Liver (tissue), 3 donors: ENCODE results near the gene PITRM1.

Experiments used
- ATF3 ChIP-seq: IDR thresholded peaks from 2 replicates; pipeline ENCODE4 v1.6.1; 2016; ENCODE audit warnings: antibody characterized with exemption
- CTCF ChIP-seq: fragments of 150-350 bp; IDR thresholded peaks from 2 replicates; pipeline ENCODE4 v1.5.1; 2017; ENCODE audit warnings: improper control_type of control experiment, low read depth, low read length; ENCODE audit not compliant: missing input control
- EGR1 ChIP-seq, 2 donors: IDR thresholded peaks; 2 replicates each; pipeline ENCODE4 v1.6.1; 2016 to 2018; ENCODE audit warnings: antibody characterized with exemption in 2 of 2, low read depth in 2 of 2
- FOXA1 ChIP-seq: IDR thresholded peaks from 2 replicates; pipeline ENCODE4 v1.6.1; 2016; ENCODE audit warnings: antibody characterized with exemption
- HNF4A ChIP-seq, 2 donors: conservative IDR thresholded peaks; 2 replicates each; pipeline ENCODE4 v1.6.1; 2016; ENCODE audit warnings: antibody characterized with exemption in 2 of 2, mild to moderate bottlenecking in 2 of 2
- HNF4G ChIP-seq: IDR thresholded peaks from 2 replicates; pipeline ENCODE4 v1.6.1; 2016; ENCODE audit warnings: antibody characterized with exemption
- JUND ChIP-seq, 2 donors: IDR thresholded peaks; 2 replicates each; pipeline ENCODE4 v1.6.1; 2016; ENCODE audit warnings: antibody characterized with exemption in 2 of 2
- MAX ChIP-seq: IDR thresholded peaks from 2 replicates; pipeline ENCODE4 v1.6.1; 2016; ENCODE audit warnings: antibody characterized with exemption
- RAD21 ChIP-seq, 2 donors: IDR thresholded peaks; 2 replicates each; pipeline ENCODE4 v1.6.1; 2016; ENCODE audit warnings: antibody characterized with exemption in 2 of 2, mild to moderate bottlenecking in 2 of 2
- RXRA ChIP-seq, 2 donors: IDR thresholded peaks; 2 replicates each; pipeline ENCODE4 v1.6.1; 2017 to 2018; ENCODE audit warnings: antibody characterized with exemption in 2 of 2, mild to moderate bottlenecking in 1 of 2
- SP1 ChIP-seq: IDR thresholded peaks from 2 replicates; pipeline ENCODE4 v1.6.1; 2018; ENCODE audit warnings: antibody characterized with exemption, mild to moderate bottlenecking
- TAF1 ChIP-seq: conservative IDR thresholded peaks from 2 replicates; pipeline ENCODE4 v1.6.1; 2016; ENCODE audit warnings: antibody characterized with exemption, mild to moderate bottlenecking
- YY1 ChIP-seq: IDR thresholded peaks from 2 replicates; pipeline ENCODE4 v1.6.1; 2016; ENCODE audit warnings: antibody characterized with exemption, mild to moderate bottlenecking
- donor health status: healthy.
- donor health status: healthy.

GRCh38 chr10:3149918-3150317, 22.7 kb downstream of the PITRM1 start:
- TF ChIP-seq RXRA (IDR thresholded peaks at IDR 0.05) (no peak), CTCF (no peak), HNF4G (no peak), HNF4A (conservative IDR thresholded peaks at IDR 0.05) (no peak), TAF1 (no peak), MAX (no peak), RAD21 (IDR thresholded peaks at IDR 0.05) (no peak), SP1 (no peak), FOXA1 (no peak), YY1 (no peak), ATF3 (no peak), JUND (IDR thresholded peaks at IDR 0.05) (no peak), EGR1 (IDR thresholded peaks at IDR 0.05; ENCODE audit: low read depth in 2 of 2) (no peak)
